NK-92 (cell line): ENCODE measurements around the gene NCOR2.

Experiments
- DNase-seq: peaks from one replicate; lab custom pipeline; 2025; ENCODE audit not compliant: unreplicated experiment; lab: John Stamatoyannopoulos, UW

The NCOR2 gene

DNA sequence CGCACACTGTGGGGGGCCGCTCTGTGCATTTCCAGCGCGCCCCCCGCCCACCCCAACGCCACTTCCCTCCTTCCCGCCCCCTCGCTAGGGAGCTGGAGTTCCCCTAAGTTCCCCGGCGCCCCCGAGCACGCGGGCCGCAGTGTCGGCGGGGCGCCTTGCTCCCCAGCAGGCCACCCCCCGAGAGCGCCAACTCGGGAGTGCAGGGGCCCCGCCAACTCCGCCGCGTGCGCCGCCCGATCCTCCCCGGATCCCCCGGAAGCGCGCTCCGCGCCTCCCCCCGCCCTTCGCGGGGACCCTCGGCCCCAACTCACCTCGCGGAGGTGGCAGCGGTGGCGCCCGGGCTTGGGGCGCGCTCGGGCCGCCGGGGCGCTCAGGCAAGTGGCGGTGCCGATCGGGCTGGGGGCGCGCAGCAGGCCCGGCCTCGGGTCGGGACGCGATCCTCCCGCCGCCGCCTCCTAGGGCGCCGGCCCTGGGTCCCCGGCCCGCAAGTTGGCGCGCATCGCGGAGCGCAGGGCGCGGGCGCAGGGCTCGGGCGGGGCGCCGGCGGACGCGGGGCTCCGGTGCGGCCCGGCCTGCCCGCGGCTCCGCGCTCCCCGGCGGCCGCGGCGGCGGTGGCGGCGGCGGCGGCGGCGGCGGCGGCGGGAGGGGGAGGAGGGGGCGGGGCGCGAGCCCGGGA is at the start of gene NCOR2:
Gene NCOR2, minus strand, starts transcription at position 616 of the 676 bp plus-strand sequence. CDS start 72,361 bp downstream, outside the sequence.
- no peak for DNase-seq

GRCh38 chr12:124616394-124617221 is 49.2 kb upstream of the NCOR2 start:
- DNase-seq = no peak

GRCh38 chr12:124614512-124615292 is 47.3 kb upstream of the NCOR2 start:
- no peak for DNase-seq

- no peak for DNase-seq
These were observed 45.8 kb upstream of the NCOR2 start for GRCh38 chr12:124613151-124613585.

- DNase-seq = no peak
These were observed 44.9 kb upstream of the NCOR2 start for GRCh38 chr12:124612410-124612680.

- no peak for DNase-seq
These were observed 44.4 kb upstream of the NCOR2 start for GRCh38 chr12:124611559-124612409.

DNA sequence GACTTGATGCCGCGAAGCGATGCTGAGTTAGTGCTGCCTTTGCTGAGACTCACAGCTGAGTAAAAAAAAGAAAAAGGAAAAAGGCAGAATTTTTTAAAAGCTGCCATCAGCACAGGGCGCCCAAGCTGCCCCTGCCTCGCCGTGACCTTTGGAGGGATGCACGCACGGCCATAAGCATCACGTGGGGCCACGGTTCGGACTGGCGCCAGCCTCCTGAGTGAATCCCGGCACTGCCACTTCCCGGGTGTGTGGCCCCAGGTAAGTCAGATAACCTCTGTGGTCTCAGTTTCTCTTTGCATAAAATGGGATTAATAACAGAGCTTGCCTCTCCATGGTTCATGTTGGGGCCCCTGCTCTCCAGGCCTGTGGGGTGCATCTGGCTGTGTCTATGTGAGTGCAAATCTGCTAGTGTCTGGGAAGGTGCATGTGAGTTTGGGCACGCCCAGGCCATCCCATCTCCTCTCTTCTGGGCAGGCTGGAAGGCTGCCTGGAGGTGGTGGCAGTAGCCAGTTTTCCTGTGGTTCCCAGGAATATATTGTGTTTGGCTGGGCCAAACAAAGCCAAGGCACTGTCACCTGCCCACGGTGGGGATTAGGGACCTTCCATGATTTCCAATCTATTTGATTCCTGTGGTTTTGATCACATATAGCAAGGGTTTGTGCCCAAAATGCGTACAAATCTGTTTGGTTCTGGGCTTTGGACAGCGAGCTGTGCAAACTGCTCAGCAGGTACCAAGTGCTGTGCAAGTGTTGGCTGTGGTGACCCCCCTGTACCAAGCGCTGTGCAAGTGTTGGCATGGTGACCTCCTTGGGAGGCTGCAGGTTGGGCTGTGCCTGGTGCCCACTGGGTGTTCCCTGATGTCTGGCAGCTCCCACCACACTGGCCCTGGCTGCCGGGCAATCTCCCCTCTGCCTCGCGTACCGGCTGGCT is 43.5 kb upstream of the NCOR2 start:
- no peak for DNase-seq

DNA sequence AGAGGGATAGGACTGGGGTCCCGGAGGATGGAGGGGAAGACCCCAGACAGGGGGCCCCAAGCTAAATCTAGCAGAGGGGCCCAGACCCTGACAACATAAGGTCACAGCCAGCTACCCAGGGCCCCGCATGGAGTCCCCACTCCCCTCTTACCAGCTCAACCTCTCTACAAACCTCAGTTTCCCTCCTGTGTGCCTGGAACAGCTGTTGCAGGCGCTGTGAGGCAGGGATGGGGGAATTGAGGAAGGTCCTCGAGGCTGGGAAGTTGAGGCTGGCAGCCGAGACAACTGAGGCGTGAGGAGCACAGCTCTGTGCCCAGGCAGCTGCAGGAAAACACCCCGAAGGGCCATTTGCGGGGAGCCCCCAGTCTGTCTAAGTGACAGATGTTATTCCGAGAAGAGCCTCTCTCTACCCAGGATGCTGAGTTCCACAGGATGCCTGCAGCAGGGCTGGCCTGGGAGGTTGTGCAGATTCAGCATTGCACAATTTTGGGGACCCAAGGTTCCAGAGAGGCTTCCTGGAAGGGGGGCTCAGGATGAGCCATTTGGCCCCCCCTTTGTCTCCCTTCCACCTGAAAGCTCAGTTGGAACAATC is 42.7 kb upstream of the NCOR2 start:
- no peak for DNase-seq

DNA sequence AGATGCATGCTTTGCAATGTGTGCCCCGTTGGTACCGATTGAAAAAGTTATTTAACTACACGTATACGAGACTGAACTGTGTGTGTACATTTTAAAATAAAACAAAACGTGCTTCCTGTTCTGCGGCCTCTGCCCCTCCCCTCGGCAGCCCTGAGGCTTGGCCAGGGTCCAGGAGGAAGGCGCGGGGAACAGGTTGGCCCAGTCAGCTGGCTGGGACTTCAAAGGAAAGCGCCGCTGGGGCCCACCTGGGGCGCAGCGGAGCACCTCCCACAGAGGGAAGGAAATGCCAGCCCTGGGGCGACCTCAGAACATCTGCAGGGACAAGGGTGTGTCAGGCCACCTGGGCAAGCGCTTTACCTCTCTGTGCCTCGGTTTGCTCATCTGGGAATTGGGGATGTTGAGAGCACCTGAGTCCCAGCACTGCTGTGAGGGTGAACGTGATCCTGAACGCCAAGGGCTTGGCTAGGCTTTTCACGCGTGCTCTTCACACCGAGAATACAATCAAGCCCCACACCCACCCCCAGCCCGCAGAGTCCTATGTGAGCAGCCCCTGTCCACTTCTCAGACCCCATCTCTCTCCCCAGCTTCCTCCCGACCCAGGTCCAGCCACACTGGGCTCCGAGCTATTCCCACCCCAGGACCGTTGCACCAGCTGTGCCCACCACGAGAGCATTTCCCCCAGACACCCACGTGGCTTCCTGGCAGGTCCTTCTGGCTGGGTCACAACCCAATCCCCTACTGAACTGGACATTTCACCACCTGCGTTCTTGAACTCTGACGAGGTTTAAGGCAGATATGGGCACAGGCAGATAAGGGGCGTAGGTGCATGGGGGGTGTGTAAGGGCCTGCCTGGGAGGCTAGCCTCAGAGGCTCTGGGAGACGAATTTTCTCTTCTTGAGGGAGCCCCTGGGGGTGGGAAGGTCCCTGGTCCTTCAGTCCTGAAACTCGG is 41.9 kb upstream of the NCOR2 start:
- peak; percentile 12 for DNase-seq

DNA sequence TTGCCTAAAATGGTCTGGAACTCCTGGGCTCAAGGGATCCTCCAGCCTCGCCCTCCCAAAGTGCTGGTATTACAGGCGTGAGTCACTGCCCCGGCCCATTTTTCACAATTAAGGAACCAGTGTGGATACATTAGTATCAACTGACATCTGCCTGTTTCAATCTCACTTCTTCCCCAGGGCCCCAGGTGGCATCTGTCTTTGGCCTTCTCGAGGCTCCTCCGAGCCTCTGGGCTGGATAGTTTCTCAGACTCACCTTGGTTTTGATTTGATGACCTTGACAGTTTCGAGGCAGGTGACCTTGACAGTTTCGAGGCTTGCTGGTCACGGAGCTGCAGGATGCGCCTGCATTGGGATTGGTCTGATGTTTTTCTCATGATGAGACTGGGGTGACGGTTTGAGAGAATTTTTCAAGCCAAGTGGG is 41.0 kb upstream of the NCOR2 start:
- DNase-seq = no peak

DNA sequence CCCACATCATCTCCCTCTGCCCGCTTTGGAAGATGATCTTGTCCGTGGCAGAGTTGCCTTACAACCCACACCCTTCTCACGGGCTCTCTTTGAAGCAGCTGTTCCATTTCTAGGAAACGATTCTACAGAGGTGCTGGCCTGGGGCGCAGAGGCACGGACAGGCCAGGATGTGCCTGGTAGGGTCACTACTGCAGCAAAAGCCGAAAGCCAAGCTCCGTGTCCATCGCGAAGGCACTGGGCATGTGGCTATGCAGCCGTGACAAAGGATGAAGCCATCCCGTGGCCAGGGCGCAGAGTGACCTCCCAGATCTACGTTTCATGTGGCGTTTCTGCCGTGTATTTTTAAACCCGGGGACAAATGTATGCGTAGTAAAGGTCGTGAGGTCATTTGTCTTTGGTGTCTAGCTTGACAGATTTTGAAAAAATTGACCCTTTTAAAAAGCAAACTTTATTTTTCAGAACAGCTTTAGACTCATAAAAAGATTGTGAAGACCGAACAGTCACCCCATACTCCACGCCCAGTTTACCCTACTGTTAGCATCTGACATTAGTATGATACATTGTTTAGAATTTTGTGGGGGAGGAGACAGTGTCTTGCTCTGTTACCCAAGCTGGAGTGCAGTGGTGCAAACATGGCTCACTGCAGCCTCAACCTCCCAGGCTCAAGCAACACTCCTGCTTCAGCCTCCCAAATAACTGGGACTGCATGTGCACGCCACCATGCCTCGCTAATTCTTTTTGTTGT is 40.4 kb upstream of the NCOR2 start:
- no peak for DNase-seq

DNA sequence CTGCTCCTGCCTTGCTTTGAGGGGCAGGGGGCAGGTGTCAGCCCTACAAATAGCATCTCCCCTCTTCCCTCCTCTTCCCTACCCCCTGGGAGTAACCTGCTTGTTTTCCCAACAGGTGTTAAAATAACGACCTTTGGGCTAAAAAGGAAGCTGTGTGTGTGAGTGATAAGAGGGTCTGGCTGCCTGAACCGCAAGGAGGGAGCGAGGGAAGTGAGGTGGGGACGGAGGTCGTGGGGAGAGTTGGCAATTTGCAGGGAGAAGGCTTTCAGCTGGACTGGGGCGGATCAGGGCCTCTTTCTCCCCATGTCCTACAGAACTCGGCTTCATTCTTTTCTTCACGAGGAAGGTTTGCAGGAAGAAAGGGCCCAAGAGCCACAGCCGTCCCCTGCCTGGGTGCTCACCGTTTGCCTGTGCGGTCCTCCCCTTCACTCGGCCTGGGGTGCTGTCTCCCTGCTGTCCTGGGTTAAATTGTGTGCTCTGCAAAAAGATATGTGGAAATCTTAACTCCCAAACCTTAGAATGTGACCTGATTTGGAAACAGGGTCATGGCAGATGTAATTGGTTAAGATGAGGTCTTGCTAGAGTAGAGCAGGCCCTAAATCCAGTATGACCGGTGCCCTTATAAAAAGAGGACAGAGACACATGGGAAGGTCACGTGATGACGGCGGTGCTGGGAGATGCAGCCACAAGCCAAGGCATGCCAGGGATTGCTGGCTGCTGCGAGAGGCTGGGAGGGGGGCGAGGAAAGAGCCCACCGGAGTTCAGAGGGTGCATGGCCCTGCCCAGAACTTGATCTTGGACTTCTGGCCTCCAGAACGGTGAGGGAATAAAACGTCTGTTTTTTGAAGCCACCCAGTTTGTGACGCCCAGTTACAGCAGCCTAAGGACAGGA is 38.7 kb upstream of the NCOR2 start:
- no peak for DNase-seq

DNA sequence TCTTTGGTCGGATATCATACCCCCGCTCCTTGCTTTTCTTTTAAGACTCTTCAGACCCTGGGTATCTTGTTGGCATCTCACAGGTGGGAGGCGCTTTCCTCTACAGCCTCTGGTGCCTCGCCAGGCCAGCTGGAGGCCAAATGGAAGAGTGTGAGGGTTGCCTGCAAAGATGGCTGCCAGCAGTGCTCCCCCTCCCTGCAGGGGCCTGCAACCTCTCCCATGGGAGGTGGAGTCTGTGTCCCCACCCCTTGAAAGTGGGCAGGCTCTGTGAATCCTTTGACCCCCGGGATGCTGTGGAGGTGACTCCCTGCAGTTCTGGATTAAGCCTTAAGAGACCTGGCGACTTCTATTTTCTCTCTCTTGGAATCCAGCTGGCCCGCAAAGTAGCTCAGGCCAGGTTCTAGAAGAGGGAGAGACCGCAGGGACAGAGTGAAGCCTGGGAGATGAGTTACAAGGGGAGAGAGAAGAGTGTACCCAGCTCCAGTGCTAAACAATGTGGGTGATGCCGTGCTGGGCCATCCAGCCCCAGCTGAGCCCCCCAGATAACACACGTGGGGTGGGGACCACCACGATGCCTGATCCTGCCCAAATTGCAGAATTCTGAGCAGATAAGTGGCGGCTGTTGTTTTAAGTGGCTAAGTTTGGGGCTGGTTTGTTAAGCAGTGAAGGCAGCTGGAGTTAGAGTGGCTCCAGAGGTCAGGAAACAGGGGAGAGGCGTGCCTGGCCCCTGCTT is 37.9 kb upstream of the NCOR2 start:
- no peak for DNase-seq

DNA sequence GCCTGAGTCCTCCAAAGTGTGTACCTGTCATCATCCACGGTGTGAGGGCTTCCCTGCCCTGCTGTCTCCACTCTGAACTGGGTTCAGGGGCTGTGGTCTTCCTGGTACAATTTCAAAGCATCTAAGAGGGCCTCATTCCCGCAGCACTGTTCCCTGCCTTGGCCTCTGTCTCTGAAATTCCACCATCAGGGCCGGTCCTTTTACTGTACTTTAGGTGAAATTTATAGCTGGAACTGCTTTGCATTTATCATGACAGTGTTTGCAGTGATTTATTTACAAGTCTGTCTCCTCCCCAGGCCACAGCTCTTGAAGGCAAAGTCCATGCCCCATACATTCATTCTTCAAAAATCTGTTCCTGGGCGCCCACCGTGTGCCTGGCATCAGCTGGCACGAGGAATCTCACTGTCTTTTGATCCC is 36.9 kb upstream of the NCOR2 start:
- DNase-seq = no peak

DNA sequence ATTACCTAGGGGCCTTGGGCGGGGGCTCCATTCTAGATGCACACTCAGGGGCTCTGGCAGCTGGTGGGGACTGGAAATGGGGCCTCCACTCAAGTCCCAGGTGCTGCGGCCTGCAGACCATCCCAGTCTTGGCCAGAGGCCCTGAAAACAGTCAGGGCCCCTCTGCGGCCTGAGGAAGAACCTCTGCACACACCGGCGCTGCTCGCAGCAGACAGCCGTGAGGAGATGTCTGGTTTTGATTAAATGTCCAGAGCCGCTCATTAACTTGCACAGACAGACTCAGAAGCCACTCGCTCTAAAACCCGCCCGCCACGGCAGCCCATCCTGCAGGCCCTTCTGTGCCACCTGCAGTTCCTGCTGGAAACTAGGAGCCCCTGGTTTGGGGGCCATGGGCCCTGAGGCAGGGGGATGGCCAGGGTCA is 36.4 kb upstream of the NCOR2 start:
- no peak for DNase-seq

GRCh38 chr12:124603100-124603541 is 35.7 kb upstream of the NCOR2 start:
- DNase-seq = no peak
